HG03439 (cell line): ENCODE measurements around the gene SP5.
"Not testable (repeated sequence)": the region's sequence is repeated elsewhere in the genome, so short reads cannot be mapped to it uniquely, and the experiment has no call there.

Experiments
- ATAC-seq: cut with Tn5 transposase; IDR thresholded peaks from one replicate; pipeline ENCODE4 v1.9.1; 2021; ENCODE audit warnings: mild to moderate bottlenecking, moderate library complexity; ENCODE audit not compliant: unreplicated experiment

The SP5 gene

DNA sequence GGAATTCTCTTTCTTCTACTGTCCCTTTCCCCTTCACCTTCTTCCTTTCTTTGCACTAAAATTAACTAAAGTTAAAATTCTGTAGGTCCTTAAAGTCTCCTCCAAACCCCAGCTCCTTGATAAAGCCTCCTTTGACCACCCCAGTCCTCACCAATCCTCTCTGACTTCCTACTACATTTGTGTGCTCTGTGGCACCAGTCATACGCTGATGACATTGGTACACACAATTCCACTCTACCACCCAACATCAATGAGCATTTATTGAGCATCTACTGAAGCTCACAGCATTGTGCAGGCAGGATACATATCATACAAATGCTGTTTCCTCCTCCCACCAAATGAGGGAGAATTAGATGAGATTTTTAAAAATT, 4.5 kb upstream of the SP5 start:
- no peak for ATAC-seq

DNA sequence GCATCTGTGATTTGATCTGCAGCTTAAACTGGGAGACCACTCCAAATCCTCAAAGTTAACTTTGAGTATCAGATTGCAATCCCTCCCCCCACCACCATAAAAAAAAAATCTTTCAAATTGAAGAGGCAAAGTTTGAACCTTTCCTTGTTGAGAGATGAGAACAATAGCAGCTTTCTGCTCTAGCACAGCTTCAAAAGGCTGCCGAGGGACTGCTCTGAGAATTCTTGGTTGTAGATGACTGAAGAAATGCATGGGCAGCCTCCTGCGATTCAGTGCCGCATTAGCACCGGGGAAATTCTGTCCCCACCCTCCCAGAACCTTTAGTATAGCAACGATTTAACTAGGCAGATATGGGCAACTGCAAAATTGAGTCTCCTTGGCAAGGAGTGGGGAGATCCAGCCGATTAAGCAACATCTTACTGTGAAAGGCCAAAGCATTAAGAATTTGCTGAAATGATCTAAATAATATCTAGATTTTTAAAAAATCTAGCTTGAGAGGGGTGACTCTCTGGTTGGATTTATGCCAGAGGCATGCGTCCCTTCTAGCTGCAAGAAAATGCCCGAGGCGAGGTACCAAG, 3.9 kb upstream of the SP5 start:
- ATAC-seq, result no peak

DNA sequence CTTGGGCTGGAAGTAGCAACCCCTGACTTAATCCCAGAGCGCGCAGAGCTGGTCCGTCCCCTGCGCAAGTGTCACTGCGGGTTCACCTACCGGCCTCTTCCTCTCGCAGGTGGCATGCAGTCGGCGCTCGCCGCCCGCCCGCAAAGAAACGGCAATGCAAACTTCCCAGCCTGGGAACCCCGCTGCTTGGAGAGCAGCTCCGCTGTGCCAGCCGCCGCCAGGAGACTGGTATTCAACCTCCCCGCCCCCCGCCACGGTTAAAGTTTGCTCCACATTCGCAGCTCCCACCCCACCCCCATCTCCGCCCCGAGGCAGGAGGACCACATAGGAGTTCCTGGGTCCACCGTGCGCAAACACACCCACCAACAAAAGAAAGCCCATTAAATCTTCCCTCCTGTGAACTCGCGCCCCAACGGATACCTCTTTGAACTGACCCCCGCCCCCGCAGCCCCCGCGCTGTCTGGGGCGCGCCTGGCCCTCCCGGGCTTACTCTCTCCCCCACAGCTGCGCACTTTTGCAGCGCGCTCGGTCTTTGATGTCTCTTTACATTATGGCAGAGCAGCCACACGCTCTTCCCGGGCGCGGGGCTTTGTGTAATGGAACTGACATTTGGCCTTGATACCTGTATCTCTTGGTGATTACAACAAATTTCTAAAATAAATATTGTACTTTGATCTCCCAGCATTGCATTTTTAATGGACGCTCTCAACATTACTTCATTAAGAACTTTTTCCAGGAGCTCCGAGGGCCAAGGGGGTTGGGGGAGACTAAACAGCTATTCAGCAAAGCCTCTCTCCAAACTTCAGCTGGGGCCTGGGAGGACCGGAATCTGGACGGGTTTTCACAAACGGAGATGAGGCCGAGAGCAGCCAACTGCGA, 3.1 kb upstream of the SP5 start:
- no peak for ATAC-seq

DNA sequence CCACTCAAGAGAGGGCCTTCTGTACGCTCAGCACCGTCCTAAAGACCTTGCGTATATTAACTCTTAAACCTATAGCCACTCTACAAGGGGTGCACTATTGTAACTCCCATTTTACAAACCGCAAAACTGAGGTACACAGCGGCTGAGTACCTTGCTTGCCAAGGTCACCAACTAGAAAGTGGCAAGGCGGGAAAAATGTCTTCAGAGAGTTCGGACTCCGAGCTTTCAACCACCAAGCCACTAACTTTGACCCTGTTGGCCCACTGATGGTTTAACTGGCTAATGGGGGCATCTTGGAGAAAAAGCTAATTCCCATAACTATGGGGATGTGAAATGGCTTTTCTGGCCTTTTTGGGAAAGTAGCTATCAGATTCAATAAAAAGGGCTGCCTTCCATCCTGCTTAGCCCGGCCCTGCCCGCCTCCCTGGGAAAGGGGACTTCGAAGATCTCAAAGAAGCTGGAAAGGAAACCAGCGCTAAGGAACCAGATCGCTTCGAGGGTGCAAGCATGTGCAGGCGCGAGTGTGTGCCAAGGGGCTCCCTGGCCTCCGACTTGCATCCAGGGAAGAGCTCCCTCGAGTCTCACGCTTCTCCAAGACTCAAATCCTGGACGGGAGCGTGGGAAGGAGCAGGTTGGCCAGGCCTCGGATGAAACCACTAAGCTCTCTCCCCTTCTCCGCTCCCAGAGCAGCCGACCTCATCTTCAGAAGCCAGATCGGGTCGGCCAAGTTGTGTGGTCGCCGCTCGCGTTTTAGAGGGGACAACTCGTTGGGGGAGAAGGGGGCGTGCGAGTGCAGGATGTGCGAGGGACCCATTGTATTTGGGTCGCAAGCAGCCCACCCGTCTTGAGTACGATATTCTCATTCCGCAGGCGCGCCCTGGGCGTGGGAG, 2.2 kb upstream of the SP5 start:
- ATAC-seq, result no peak

DNA sequence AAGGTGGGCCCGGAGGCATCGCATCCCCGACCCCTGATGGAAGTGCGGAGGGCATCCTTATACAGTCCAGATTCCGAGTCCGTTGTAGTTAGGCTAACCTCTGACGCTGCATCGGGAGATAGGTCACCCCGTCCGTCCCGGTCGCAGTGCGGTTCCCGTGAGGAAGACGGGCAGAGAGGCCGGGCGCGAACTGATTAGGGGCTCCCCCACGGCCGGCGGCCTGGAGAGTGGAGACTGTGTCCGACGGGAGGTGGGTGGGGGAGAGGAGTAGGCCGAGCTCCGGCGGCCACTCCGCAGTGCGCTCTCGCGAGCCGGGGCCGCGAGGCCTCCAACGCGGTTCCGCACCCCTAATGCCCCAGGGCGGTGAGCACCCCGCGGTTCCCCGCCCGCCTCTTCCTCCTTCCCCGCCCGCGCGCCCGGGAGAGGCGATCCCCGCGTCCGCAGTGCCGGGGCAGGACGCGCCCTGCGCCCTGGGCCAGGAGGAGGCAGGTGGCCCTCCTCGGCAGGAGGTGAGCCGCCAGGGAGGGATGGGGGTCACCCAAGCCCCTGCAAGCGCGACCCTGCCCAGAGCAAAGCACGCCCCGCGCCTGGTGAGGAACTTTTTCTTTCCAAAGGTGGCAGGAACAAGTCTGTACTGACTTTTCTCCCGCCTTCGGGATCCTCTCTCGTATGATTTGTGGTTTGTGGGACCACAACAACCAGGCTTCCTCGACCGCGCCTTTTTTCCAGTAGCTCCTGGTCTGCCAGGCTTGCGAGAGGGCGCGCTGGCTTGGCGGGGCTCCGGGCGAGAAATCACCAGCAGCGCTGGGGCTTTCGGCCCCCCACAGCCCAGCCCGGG, 1.4 kb upstream of the SP5 start:
- no peak for ATAC-seq

DNA sequence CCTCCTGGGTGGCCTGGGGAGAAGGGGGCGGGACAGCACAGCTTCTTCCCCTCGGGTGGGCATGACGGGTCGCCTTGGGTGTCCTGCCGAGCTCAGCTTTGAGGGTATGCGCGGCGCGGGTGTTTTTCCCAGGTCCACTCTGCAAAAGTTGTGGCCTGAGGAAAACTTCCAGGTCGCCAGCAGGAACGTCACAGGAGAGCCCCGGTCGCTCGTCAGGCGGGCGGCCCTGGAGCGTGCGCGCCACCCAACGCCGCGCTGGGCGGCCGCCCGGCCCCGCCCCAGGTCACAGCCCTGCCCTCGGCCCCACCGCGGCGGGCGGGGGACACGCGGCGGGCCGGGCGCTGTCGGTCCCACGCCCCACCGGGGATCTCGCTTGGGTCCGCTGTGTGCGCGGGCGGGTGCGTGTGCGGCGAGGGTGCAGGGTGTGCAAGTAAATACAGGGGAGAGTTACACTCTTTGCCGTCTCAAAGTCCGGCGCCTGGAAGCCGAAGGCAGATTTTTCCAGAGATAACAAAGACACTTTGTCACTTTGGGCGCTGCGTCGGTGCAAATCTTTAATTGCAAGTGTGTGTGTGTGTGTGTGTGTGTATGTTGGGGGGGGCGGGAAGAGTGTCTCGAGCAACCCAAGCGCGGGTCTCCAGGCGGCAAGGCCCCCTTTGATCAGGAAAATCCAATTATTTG, 616 bp upstream of the SP5 start:
- no peak for ATAC-seq

DNA sequence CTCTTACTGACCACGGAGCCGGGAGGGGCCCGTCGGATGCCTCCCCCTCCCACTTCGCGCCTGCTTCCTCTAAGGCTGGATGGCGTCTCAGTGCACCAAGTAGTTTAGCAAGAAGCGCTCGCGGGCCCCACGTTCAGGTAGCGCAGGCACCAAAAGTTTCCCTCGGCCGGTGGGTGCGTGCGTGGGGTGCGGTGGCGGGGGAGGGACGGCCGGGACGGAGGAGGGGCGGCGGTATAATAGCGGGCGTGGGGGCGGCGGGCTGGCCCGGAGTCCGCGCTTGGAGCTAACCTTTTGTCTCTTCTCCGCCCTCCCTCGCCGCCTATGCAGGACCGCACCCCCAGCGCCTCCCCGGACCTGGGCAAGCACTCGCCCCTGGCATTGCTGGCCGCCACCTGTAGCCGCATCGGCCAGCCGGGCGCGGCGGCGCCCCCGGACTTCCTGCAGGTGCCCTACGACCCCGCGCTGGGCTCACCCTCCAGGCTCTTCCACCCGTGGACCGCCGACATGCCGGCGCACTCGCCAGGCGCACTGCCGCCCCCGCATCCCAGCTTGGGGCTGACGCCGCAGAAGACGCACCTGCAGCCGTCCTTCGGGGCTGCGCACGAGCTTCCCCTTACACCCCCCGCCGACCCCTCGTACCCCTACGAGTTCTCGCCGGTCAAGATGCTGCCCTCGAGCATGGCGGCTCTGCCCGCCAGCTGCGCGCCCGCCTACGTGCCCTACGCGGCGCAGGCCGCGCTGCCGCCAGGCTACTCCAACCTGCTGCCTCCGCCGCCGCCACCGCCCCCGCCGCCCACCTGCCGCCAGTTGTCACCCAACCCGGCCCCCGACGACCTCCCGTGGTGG, 1.0 kb downstream of the SP5 start:
- no peak for ATAC-seq

DNA sequence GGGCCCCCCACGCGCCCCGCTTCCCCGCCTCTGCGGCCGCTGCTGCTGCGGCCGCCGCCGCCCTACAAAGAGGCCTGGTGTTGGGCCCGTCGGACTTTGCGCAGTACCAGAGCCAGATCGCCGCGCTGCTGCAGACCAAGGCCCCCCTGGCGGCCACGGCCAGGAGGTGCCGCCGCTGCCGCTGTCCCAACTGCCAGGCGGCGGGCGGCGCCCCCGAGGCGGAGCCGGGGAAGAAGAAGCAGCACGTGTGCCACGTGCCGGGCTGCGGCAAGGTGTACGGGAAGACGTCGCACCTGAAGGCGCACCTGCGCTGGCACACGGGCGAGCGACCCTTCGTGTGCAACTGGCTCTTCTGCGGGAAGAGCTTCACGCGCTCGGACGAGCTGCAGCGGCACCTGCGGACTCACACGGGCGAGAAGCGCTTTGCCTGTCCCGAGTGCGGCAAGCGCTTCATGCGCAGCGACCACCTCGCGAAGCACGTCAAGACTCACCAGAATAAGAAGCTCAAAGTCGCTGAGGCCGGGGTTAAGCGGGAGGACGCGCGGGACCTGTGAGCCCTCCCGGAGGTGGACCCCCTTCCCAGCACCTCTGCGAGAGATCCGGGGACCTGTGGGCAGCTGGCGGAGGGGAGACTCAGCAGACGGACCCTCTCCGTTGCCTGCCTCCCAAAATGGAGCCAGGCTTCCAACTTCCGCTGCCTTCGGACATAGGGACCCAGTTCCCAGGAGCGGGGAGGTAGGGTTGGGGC, 1.9 kb downstream of the SP5 start:
- no peak for ATAC-seq

DNA sequence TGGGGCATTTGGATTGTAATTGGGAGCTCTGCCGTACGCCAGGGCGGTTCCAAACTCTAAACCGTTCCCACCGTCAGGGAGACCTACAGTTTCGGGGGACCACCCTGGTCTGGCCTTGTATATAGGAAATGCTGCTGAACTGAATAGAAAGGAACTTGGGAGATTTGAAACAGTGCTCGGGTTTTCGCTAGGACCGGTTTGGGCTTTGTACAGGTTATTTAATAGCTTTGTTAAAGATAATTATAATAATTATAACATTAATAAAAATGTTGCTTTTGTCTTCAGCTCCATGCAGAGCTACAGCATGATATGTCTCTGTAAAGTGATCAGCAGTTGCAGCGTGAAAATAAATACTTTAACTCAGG, 2.4 kb downstream of the SP5 start:
- no peak for ATAC-seq

DNA sequence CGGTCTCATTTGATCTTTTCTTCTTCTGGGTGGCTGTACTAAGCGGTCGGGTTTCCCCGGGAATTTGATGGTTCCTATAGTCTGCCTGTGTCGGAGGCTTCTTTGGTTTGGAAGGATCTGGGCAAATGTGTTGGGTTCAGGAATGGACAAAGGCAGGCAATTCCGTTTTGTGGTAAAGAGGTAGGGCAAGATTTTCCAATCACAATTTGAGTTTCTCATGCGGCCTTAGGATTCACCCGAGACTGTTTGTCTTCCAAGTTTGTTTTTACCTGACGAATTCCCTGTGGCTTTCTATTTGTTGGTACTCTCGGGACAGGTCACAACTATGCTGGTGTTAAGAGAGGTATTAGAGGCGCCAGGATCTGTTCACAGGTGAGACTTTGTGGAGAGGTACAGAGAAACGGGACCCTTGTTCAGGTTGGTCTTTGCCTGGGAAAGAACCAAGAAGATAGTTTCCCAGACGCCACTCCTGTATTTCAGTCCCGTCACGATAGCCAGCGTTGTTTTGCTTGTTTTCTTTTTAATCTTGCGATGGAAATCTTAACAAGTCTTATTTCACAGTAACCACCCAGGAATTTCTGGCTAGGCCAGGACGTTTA, 3.0 kb downstream of the SP5 start:
- no peak for ATAC-seq

DNA sequence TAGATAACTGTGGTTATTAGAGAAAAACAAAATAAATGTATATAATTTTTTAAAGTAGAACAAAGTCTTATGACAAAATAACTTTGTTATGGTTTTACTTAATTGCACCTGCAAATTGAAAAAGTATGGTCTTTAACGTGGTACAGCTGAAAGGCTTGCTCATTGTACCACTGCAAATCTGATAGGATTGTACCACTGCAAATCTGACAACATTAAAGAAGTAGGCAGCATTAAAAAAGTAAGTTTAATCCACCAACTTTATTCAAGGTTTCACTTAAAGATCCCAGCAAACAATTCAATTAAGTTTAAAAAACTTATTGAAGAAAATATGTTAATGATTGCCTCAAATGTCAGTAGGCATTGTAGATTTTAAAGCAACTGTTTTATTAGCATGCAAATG, 4.7 kb downstream of the SP5 start:
- no peak for ATAC-seq

DNA sequence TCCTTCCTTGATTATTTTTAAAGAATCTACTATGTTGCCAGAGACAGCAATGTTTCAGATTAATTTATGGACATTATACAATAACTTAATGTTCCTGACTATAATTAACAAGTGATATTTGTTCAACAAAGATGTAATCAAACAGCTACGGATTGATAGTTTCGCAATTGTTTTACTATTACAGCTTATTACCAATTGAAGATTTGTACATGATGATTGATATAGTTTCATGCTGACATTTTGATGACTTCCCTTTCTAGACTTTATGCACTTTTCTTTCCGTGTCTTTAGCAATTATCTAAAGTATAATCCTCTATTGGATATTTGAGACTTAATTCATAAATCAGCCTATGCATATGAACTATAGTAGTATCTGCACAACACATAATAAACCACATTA, 6.5 kb downstream of the SP5 start:
- no peak for ATAC-seq

DNA sequence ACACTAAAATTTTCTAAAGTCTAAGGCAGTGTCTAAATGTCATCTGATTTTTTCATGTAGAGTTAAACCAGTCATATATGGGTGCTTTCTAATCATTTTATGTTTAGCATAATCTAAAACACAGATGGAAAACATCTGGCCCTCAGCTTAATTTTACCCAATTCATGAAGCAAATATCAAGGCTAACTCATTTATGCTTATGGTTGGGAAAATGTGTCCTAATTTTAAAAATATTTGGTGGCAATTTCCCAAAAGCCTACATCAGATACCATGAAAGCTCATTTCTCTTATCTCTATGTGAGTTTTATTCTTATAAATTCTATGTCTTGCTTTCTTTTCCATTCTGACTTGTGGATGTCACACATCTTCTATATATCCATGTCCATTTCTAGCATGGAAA, 7.2 kb downstream of the SP5 start:
- ATAC-seq, result no peak

DNA sequence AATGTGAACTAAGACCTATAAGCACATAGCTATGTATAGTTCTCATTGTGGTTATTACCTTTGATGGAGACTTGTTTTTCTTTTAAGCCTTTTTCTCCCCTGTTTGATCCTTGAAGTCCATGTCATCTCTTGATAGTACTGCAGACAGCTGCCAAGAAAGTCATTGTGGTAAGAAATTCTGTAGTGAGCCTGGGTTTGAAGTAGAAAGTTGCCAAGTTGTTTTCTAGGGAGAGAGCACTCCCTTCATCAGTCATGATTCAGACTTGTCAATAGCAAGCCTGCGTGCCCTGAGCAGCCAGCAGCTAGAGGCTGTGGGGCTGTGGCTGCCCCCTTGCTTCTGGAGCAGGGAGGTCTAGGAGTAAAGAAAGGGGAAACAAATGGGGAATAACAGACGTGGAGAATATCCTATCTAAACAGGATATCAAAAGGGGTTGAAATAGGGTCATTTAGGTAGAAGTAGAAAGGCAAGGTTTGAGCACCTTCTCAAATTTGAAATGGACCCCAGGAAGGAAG, 8.4 kb downstream of the SP5 start:
- no peak for ATAC-seq

DNA sequence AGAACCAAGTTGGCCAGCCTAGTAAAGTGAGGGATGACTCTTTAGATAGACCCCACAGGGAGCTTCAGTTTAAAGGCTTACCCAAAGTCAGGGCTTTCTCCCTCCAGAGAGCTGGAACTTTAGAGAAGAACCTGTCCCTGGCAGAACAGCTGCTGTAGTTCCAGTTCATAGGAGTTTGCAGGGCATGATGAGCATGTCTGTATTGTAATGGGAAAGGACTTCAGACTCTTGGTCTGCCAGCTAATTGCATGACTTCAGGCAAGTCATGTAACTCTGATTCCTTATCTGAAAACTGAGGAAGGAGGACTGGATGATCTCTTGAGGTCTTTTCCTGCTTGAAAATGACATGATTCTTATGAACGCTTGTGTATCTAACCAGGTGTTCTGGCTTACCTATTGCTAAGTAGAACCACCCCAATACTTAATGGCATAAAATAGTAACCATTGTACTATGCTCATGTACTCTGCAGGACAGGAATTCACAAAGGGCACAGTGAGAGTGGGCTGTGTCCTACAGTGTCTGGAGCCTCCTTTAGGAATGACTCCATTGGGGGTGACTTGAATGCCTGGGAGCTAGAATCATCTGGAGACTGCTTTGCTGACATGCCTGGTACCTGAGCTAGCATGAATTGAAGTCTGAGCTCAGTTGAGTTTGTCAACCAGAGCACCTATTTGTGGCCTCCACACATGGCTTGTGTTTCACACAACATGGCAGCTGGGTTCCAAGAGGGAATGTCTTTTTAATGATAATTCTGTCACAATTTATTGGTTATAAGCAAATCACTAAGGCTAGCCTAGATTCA, 18.9 kb downstream of the SP5 start:
- no peak for ATAC-seq

DNA sequence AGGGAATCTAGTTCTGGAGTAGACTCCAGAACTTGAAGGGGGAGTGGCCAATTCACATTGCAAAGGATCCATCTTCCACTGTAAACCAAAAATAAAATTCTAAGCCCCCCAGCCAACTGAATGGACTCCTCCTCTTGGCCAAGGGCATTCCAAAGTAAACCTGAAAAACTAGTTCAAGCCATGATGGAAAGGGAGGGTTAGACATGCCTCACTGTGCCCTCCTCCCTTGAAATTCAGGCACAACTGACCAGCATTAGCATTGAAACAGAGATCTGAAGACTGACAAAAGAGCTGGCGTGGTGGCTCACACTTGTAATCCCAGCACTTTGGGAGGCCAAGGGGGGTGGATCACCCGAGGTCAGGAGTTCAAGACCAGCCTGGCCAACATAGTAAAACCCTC, 19.5 kb downstream of the SP5 start:
- ATAC-seq, result not testable (repeated sequence)

DNA sequence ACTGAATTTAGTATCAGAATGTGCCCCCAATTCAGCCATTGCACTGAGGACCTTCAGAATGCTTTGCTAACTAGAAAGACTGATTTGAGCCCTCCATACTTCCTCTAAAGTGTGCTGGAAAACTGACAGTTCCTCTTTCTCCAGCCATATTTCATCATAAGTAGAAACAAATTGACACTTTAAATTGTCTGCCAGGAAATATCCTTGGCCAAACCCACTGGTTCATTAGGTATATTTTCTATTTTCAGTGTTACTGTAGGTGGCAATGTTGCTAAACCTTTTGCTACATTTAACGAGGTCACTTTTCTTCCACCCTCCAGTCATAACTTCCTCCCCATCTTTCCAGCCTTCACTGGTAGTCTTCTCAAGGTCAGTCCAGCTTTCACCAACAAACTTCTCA, 21.5 kb downstream of the SP5 start:
- no peak for ATAC-seq
